ENCODE results near the gene MYBL2. TPM values are rescaled to one million over a fixed set of nuclear protein-coding genes. Genes with fewer than 3 reads are reported as not detected.

Gene MYBL2
- total RNA-seq, 1 donor from 2014 or later = 0.13 TPM

DNA sequence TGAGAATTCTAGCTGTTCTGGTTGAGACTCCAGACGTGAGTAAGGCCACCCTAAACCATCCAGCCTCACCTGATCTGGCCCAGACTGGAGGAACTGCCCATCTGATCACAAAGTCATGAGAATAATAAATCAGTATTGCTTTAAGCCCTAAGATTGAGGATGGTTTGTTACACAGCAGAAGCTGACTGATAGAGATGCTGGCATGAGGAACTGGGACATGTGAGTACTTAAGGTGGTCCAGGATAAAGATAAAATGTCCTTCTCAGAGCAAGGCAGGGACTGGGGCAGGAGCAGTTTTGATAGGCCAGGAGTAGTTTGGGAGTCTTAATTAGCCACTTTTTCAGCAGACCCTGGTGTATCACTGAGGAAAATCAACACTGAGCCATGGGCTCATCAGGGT is 53.1 kb downstream of the MYBL2 start:
- no peak for DNase-seq (ENCODE audit: low spot score)
- intact Hi-C loops (cut with DNase I) = no loop called here

GRCh38 chr20:43721097-43721428 is 54.1 kb downstream of the MYBL2 start:
- intact Hi-C loops (cut with DNase I) = no loop called here
- DNase-seq (ENCODE audit: low spot score) = no peak

GRCh38 chr20:43721429-43722152 is 54.7 kb downstream of the MYBL2 start:
- intact Hi-C loops (cut with DNase I) = no loop called here
- DNase-seq (ENCODE audit: low spot score) = no peak

DNA sequence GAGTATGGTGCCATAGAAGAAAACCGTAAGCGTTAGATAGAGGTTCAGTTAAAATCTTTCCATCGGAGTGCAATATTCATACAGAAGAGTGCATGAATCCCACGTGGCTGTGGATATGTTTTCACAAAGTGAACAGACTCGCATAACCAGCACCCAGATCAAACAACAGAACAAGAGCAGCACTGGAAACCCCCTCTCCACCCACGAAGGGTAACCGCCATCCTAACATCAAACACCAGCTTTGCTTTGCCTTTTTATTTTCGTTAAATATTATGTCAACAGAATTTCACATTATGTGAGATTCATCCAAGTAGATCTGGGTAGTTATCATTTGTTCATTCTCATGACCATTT is 55.2 kb downstream of the MYBL2 start:
- DNase-seq (ENCODE audit: low spot score) = no peak
- intact Hi-C loops (cut with DNase I) = no loop called here

DNA sequence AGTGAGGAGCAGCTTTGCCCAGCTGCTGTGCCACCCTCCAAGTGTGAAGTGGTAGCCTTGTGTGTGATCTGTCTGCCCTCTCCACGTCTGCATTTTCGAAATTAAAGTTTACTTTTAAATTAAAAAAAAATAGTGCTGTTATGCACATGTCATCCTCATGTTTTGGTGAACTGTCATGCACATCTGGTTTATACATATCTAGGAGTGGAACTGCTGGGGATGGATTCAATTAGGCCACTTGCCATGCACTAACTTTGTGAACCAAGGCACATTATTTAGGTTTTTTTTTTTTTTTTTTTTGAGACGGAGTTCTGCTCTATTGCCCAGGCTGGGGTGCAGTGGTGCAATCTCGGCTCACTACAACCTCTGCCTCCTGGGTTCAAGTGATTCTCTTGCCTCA is 56.3 kb downstream of the MYBL2 start:
- intact Hi-C loops (cut with DNase I) = no loop called here
- DNase-seq (ENCODE audit: low spot score) = no peak

DNA sequence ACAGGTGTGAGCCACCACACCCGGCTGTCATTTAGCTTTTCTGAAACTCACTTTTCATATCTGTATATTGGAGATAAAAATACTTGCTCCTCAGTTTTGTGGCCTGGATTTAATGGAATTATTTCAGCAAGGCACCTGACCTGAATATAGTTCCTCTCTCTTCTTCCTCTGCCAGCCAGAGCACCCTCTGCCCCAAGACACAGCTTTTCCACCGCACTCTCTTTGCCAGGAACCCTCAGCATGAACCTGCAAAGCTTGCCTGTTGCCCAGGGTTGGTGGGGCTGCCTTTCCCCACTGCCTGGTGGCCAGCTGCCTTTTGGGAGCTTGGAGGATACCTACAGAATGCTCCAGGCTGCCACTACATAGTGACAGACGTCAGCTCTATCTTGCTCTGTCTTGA is 56.8 kb downstream of the MYBL2 start:
- intact Hi-C loops (cut with DNase I) = no loop called here

DNA sequence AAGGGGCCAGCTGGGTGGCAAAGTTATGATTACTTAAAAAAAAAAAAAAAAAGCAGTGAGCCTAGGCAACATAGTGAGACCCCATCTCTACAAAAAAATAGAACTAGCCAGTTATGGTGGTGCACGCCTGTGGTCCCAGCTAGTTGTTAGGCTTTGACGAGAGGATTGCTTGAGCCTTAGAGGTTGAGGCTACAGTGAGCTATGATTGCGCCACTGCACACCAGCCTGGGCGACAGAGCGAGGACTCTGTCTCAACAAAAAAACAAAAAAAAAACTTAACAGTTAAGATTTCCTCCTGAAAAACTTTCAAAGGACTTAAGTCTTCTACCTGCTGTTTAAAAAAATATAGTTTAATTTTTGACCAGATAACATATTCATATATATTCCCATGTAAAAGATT is 57.5 kb downstream of the MYBL2 start:
- intact Hi-C loops (cut with DNase I) = no loop called here
- DNase-seq (ENCODE audit: low spot score) = no peak

More for the DNA sequence above, 56.8 kb downstream of the MYBL2 start:
- DNase-seq (ENCODE audit: low spot score) = no peak

- no peak for DNase-seq (ENCODE audit: low spot score)
- intact Hi-C loops (cut with DNase I) = no loop called here
Observed at GRCh38 chr20:43725666-43726065, 58.8 kb downstream of the MYBL2 start.

GRCh38 chr20:43726333-43726732 is 59.4 kb downstream of the MYBL2 start:
- intact Hi-C loops (cut with DNase I) = no loop called here
- DNase-seq (ENCODE audit: low spot score) = no peak

DNA sequence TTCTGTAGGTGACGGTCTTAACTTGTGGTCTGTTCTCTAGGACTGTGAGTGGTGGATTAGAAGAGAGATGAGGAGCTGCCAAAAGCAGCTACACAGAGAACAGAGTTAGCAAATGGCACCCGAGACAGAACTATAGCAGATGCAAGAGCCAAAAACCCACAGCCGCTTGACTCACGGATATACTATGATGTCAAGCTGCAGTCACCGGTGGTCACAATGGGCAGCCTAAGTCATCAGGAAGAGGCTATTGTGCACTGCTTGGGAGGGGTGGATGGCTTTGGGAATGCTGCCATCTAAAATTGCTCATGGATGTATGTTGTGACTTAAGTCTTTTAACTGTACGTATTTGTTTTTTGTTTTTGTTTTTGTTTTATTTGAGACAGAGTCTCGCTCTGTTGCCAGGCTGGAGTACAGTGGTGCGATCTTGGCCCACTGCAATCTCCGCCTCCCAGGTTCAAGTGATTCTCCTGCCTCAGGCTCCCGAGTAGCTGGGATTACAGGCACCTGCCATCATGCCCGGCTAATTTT is 60.0 kb downstream of the MYBL2 start, which contains the start of gene GTSF1L:
GTSF1L (minus strand) TSS at position 192 of the 528 bp plus-strand sequence. CDS start 308 bp downstream, outside the sequence.
- intact Hi-C loops (cut with DNase I) = no loop called here
- DNase-seq (ENCODE audit: low spot score) = no peak

GRCh38 chr20:43727980-43728590 is 61.2 kb downstream of the MYBL2 start:
- intact Hi-C loops (cut with DNase I) = no loop called here
- DNase-seq (ENCODE audit: low spot score) = no peak

DNA sequence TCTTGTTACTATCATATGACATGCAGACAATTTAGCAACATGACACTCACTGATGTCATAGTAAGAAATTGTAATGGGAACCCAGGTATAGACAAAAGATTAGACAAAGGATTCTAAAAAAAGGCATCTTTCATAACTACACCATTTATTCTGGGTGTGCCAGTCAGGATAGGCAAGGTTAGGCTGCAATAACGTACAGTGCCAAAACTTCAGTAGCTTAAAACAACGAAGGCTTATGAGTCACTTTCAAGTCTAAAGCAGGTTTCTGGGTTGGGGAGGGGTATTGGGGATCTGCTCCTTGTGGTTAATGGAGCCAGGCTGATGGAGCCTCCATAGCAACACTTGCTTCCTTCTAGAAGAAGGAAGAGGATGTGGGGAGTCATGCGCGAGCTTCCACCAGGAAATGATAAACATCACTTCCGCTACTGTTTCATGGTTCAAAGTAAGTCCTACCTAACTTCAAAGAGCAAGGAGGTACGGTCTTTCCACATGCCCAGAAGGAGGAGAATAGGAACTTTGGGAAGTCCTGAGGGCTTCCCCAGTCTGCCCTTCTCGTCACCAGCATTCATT is 61.9 kb downstream of the MYBL2 start:
- intact Hi-C loops (cut with DNase I) = no loop called here
- no peak for DNase-seq (ENCODE audit: low spot score)

GRCh38 chr20:43731469-43731868 is 64.6 kb downstream of the MYBL2 start:
- intact Hi-C loops (cut with DNase I) = no loop called here
- no peak for DNase-seq (ENCODE audit: low spot score)

GRCh38 chr20:43731927-43732326 is 65.0 kb downstream of the MYBL2 start:
- intact Hi-C loops (cut with DNase I) = no loop called here
- DNase-seq (ENCODE audit: low spot score) = no peak

DNA sequence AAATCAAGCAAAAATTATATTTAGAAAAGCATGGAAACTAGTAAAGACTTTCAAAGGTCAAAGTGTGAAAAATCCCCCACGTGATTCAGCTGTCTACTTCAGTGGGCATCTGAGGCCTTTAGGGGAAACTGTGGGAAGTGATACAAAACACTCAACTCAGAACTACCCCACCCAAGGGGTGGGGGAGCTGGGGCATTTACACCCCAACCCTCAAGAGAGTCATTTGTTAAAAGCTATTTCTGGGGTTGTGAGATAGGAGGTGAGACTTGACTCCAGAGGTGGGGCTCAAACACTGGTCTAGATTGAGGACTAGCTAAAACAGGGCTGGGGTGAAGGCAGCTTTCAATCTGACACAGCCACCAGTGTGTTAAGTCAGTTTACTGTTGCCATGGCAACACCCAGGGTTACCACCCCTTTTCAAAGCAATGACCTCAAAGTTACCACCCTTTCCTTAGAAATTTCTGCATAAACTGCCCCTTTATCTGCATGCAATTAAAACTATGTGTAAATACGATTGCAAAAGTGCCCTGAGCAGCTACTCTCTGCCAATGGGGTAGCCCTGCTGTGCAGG is 69.8 kb downstream of the MYBL2 start:
- DNase-seq (ENCODE audit: low spot score) = peak; percentile 35
- intact Hi-C loops (cut with DNase I) = no loop called here

DNA sequence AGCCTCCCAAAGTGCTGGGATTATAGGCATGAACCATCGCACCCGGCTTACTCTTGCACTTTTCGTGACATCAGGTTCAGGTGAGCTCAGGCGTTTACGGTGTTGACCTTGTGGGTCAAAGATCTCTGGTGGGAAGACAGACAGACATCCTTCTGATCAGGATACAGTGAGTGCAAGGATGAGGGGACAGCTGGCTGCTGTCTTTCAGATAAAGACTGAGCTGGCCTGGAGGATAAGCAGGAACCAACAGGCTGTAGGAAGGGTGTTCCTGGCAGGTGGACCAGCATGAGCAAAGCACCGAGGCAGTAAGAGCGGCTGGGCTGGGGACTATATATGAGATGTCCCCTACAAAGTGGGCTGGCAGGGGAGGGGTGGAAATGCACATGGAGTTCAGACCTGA is 71.0 kb downstream of the MYBL2 start:
- intact Hi-C loops (cut with DNase I) = no loop called here
- DNase-seq (ENCODE audit: low spot score) = peak; percentile 58

GRCh38 chr20:43739148-43739749 is 72.3 kb downstream of the MYBL2 start:
- peak; percentile 15 for DNase-seq (ENCODE audit: low spot score)
- intact Hi-C loops (cut with DNase I) = no loop called here

GRCh38 chr20:43740642-43741041 is 73.7 kb downstream of the MYBL2 start:
- DNase-seq (ENCODE audit: low spot score) = no peak
- intact Hi-C loops (cut with DNase I) = loop anchor here (10.0 kb wide), 1 partner anchor 454 kb away; no protein-coding TSS in a partner anchor

- DNase-seq (ENCODE audit: low spot score) = no peak
- intact Hi-C loops (cut with DNase I) = loop anchor here (10.0 kb wide), 1 partner anchor 451 kb away; no protein-coding TSS in a partner anchor
Observed at GRCh38 chr20:43744151-43744611, 77.3 kb downstream of the MYBL2 start.

All from cardiac septum (tissue), 1 donor.